Urothelium cell line (cell line): ENCODE data around the gene RUBCN.
A peak's percentile ranks its signal among the peaks of the same experiment; 100 is the strongest.
"Not testable (repeated sequence)": the region's sequence is repeated elsewhere in the genome, so short reads cannot be mapped to it uniquely, and the experiment has no call there.

Experiments
- DNase-seq: peaks from one replicate; pipeline ENCODE4 v3.0.0; 2011; ENCODE audit warnings: low spot score, mixed read lengths
- FAIRE-seq: peaks from 2 replicates; lab custom pipeline; 2011; peaks lifted over from hg19 to GRCh38; lab: Jason Lieb, UNC

RUBCN gene

GRCh38 chr3:197736010-197736490, 654 bp downstream of the RUBCN start:
- FAIRE-seq (no peak), DNase-seq (no peak)

GRCh38 chr3:197734667-197735318, 1.9 kb downstream of the RUBCN start:
- no peak for DNase-seq
- no peak for FAIRE-seq

- no peak for FAIRE-seq
Observed at GRCh38 chr3:197733042-197733441, 3.7 kb downstream of the RUBCN start.

GRCh38 chr3:197731483-197731882, 5.2 kb downstream of the RUBCN start:
- not testable (repeated sequence) for FAIRE-seq, DNase-seq

More at GRCh38 chr3:197733042-197733441, 3.7 kb downstream of the RUBCN start:
- no peak for DNase-seq

- not testable (repeated sequence) for DNase-seq, FAIRE-seq
Observed at GRCh38 chr3:197730770-197731169, 5.9 kb downstream of the RUBCN start.

- FAIRE-seq = no peak
- peak; percentile 72 for DNase-seq
Observed at GRCh38 chr3:197730200-197730599, 6.5 kb downstream of the RUBCN start.

GRCh38 chr3:197728487-197728886, 8.2 kb downstream of the RUBCN start:
- DNase-seq = no peak
- no peak for FAIRE-seq

- DNase-seq, FAIRE-seq: not testable (repeated sequence)
Observed at GRCh38 chr3:197727878-197728277, 8.8 kb downstream of the RUBCN start.

GRCh38 chr3:197722734-197723133, 14.0 kb downstream of the RUBCN start:
- FAIRE-seq = no peak

GRCh38 chr3:197720694-197721093, 16.0 kb downstream of the RUBCN start:
- no peak for DNase-seq
- no peak for FAIRE-seq

More at GRCh38 chr3:197722734-197723133, 14.0 kb downstream of the RUBCN start:
- DNase-seq = no peak

GRCh38 chr3:197718891-197719290, 17.8 kb downstream of the RUBCN start:
- FAIRE-seq (no peak), DNase-seq (peak; percentile 75)

GRCh38 chr3:197714251-197714650, 22.5 kb downstream of the RUBCN start:
- DNase-seq (no peak), FAIRE-seq (no peak)

GRCh38 chr3:197713477-197713822, 23.3 kb downstream of the RUBCN start:
- DNase-seq (no peak), FAIRE-seq (no peak)

GRCh38 chr3:197711973-197712707, 24.6 kb downstream of the RUBCN start:
- peak; percentile 89 for DNase-seq

GRCh38 chr3:197710965-197711364, 25.7 kb downstream of the RUBCN start:
- not testable (repeated sequence) for FAIRE-seq, DNase-seq

More at GRCh38 chr3:197711973-197712707, 24.6 kb downstream of the RUBCN start:
- peak; percentile 55 for FAIRE-seq

- FAIRE-seq = no peak
Observed at GRCh38 chr3:197709135-197709534, 27.6 kb downstream of the RUBCN start.

GRCh38 chr3:197706658-197707057, 30.0 kb downstream of the RUBCN start:
- DNase-seq (no peak), FAIRE-seq (no peak)

More at GRCh38 chr3:197709135-197709534, 27.6 kb downstream of the RUBCN start:
- DNase-seq = no peak

GRCh38 chr3:197701841-197702240, 34.9 kb downstream of the RUBCN start:
- FAIRE-seq (no peak), DNase-seq (no peak)

GRCh38 chr3:197700095-197700494, 36.6 kb downstream of the RUBCN start:
- no peak for DNase-seq
- FAIRE-seq = no peak

GRCh38 chr3:197697355-197697754, 39.3 kb downstream of the RUBCN start:
- FAIRE-seq (no peak), DNase-seq (no peak)

GRCh38 chr3:197694251-197694650, 42.5 kb downstream of the RUBCN start:
- FAIRE-seq (no peak), DNase-seq (no peak)

GRCh38 chr3:197692641-197693040, 44.1 kb downstream of the RUBCN start:
- FAIRE-seq (no peak), DNase-seq (no peak)
